Measurements from ENCODE around the gene IGSF21. TPM values are rescaled to one million over a fixed set of nuclear protein-coding genes. Genes with fewer than 3 reads are reported as not detected.

IGSF21 gene
- polyA plus RNA-seq, 1 donor = 0.12 TPM

- no peak for DNase-seq
These were observed 222.1 kb downstream of the IGSF21 start for GRCh38 chr1:18329469-18330253.

GRCh38 chr1:18332576-18332975, 225.0 kb downstream of the IGSF21 start:
- DNase-seq = no peak

DNA sequence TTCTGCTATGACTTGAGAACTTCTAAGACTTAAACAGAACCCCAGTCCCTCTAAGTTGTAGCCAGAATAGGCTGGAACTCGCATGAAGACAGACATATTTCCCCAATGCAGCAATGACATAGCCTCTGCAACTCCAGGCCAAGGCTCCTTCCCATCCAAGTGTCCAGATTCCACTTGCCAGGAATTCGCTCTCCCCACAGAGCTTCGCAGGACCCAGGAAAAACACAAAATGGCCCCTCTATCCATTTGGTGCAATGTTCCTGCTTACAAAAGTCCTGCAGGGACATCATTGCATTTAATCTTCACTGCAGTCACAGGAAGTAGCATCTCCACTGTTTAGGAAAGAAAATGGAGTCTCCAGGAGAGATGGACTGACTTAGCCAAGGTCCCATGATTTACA, 225.6 kb downstream of the IGSF21 start:
- DNase-seq = no peak

DNA sequence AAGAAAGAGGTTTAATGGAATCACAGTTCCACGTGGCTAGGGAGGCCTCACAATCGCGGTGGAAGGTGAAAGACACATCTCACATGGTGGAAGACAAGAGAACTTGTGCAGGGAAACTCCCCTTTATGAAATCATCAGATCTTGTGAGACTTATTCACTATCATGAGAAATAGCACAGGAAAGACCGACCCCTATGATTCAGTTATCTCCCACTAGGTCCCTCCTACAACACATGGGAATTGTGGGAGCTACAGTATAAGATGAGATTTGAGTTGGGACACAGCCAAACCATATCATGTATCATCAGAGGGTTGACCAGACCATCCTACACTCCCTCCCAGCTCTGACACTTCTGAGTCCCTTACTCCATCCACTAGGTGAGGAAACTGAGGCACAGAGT, 229.2 kb downstream of the IGSF21 start:
- no peak for DNase-seq

- no peak for DNase-seq
These were observed 230.2 kb downstream of the IGSF21 start for GRCh38 chr1:18337757-18338156.

- no peak for DNase-seq
These were observed 231.6 kb downstream of the IGSF21 start for GRCh38 chr1:18339161-18339560.

DNA sequence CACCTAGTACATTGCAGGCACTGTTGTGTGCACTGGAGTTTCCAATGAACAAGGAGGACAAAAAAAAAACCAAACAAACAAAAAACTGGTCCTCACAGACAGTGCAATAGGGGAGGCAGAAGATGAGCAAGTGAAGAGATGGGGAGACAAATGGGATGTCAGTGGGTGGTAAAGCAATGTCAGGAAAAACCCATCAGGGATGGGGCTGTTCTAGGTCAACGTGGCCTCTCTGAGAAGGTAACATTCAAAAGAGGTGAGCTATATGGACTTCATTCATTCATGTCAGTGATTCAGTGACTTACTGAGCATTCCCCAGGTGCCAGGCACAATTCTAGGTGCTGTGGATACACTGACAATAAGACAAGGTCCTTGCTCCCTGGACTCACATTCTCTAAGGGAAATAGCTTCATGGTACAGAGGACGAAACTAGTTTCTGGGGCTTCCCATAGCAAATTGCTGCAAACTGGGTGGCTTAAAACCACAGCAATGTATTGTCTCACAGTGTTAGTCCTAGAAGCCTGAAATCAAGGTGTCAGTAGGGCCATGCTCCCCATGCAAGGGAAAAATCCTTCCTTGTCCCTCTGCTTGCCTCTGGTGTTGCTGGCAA, 232.7 kb downstream of the IGSF21 start:
- no peak for DNase-seq

DNA sequence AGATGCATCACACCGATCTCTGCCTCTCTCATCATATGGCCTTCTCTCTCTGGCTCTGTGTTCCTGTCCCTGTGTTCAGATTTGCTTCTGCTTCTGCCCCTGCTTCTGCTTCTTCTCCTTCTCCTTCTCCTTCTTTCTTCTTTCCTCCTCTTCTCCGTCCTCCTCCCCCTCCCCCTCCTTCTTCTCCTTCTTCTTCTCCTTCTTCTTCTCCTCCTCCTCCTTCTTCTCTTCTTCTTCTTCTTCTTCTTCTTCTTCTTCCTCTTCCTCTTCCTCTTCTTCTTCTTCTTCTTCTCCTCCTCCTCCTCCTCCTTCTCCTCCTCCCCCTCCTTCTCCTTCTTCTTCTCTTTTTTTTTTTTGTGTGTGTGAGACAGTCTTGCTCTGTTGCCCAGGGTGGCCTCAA, 233.2 kb downstream of the IGSF21 start:
- no peak for DNase-seq

GRCh38 chr1:18341291-18342069, 233.9 kb downstream of the IGSF21 start:
- no peak for DNase-seq

GRCh38 chr1:18342744-18343143, 235.1 kb downstream of the IGSF21 start:
- DNase-seq = no peak

GRCh38 chr1:18343581-18343980, 236.0 kb downstream of the IGSF21 start:
- no peak for DNase-seq

GRCh38 chr1:18344755-18345154, 237.2 kb downstream of the IGSF21 start:
- no peak for DNase-seq

- DNase-seq = no peak
These were observed 240.0 kb downstream of the IGSF21 start for GRCh38 chr1:18347559-18347958.

- peak; percentile 25 for DNase-seq
These were observed 240.8 kb downstream of the IGSF21 start for GRCh38 chr1:18348354-18348753.

GRCh38 chr1:18350747-18351146, 243.1 kb downstream of the IGSF21 start:
- no peak for DNase-seq

GRCh38 chr1:18351735-18352134, 244.1 kb downstream of the IGSF21 start:
- DNase-seq = no peak

GRCh38 chr1:18352636-18353265, 245.2 kb downstream of the IGSF21 start:
- peak; percentile 28 for DNase-seq

DNA sequence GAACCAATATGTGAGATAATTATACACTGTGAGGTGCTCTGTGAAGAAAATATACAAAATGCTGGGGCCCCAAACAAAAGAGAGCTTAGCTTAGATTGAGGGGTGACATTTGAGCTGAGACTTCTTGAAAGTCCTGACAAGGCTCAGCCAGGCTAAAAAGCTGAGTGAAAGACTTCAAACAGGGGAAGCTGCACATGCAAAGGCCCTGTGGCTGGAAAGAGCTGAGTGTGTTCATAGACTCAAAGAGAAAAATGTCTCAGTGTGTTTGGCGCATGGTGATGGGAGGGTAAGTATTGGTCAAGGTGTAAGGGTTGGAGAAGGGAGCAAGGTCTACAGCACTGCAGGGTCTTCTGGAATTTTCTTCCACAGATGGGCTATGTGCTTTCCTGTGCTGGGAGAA, 245.9 kb downstream of the IGSF21 start:
- no peak for DNase-seq

GRCh38 chr1:18353992-18354391, 246.4 kb downstream of the IGSF21 start:
- no peak for DNase-seq

- no peak for DNase-seq
These were observed 247.0 kb downstream of the IGSF21 start for GRCh38 chr1:18354612-18355011.

GRCh38 chr1:18357622-18358230, 250.1 kb downstream of the IGSF21 start:
- DNase-seq = no peak

GRCh38 chr1:18358600-18358999, 251.0 kb downstream of the IGSF21 start:
- DNase-seq = no peak
